Cerebellar cortex (tissue), 1 donor: ENCODE results near the gene FAM234B.
"Not testable (repeated sequence)": the region's sequence is repeated elsewhere in the genome, so short reads cannot be mapped to it uniquely, and the experiment has no call there.

Source experiments
- DNase-seq: peaks from one replicate; pipeline ENCODE4 v3.0.0-alpha.2; 2015; ENCODE audit warnings: low spot score

FAM234B gene

DNA sequence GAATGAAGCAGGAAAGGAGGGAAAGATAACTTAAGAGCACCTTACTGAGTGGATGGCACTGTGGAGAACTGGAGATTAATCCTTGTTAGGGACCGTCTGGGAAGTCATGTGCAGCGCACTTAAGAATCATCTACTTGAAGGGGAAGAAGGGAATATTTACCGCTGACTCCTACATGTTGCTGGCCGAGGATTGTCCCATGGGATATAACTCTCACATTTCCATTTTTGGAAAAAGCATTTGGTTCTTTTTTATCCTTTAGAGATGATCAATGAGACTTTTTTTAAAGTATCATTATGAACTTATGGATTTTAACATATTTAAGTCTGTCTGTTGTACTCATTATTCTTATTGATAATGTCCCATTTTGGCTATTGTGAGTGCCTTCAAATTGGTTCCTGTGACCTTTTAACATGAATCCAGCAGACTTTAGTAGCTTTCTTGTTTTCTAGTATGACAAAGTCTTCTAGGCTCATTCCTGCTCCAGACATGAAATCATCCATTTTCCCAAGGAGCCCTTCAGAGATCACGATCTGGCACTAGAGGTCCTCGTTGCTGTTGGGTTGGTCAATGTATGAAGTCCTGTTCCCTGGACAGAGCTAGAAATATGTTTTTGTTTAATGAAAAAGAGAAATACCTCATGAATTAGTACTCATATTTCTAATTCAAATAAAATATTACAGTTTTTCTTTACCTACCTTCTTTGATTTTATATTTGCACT is 20.2 kb upstream of the FAM234B start:
- DNase-seq, result peak; percentile 30

GRCh38 chr12:13024531-13024916 is 19.7 kb upstream of the FAM234B start:
- no peak for DNase-seq

GRCh38 chr12:13026286-13026685 is 17.9 kb upstream of the FAM234B start:
- no peak for DNase-seq

DNA sequence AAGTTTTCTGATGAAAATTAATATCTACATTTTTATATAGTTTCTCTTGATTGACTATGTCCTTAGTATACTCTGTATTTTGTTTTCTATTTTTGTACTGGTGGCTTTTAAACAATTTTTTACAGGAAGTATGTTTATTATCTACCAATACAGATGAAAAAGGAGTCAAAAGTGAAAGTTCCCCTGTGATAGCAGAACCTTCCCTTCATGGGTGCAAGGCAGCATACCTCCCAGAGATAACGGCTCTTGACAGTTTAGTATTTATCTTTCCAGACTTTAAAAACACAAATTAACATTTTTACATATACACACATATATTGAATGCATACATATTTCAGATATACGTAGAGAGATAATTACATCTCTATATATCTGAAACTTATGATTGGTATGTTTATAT is 17.1 kb upstream of the FAM234B start:
- DNase-seq, result no peak

GRCh38 chr12:13027508-13027907 is 16.7 kb upstream of the FAM234B start:
- DNase-seq, result no peak

- DNase-seq, result no peak
Measured at GRCh38 chr12:13028825-13029570, 15.2 kb upstream of the FAM234B start.

DNA sequence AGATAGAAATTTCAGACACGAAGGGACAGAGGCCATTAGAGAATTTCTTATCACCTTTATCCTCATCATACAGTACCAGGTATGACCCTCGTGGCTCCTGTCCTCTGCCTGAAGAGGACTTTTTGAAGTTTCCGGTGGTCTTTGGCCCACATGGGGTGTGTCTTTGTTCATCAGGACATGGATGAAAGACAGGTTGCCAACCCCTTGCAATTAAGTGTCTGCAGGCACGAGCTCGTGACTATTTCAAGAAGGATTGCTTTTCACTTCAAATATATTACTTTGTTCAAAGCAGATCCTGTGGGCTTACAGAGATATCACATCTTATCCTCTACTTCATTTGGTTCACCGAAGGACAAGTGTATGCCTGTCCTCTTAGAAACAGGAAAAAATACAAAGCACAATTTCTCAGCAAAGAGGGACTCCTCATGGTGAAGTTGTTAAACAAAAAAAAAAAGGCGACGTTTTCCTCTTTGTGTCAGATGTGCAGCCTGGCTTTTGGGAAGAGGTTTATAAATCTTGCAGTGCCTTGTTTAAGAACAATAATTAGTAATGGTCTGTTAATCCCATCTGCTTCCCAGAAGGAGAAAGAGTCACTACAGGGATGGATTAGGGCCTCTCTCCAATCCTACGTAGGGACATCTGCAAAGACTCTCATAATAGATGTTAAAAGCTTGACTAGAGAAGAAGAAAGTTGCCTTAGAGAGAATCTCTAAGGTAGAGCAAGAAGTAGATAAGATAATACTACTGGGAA is 13.5 kb upstream of the FAM234B start:
- DNase-seq, result no peak

GRCh38 chr12:13032164-13032563 is 12.0 kb upstream of the FAM234B start:
- no peak for DNase-seq

DNA sequence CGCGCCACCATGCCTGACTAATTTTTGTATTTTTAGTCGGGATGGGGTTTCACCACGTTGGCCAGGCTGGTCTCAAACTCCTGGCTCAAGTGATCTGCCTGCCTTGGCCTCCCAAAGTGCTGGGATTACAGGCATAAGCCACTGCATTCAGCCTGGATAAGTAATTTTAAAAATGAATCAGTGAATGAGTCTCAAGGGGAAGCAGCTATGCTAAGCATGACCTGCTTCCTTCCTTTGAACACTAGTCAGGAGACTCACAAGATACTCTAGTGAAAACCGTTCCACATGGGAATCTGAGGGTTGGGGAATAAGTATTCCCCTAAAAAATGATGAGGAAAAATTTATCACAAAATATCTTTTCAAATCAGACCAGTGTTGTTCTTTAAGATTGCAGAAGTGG is 10.7 kb upstream of the FAM234B start:
- DNase-seq, result no peak

GRCh38 chr12:13035335-13035734 is 8.8 kb upstream of the FAM234B start:
- DNase-seq, result not testable (repeated sequence)

DNA sequence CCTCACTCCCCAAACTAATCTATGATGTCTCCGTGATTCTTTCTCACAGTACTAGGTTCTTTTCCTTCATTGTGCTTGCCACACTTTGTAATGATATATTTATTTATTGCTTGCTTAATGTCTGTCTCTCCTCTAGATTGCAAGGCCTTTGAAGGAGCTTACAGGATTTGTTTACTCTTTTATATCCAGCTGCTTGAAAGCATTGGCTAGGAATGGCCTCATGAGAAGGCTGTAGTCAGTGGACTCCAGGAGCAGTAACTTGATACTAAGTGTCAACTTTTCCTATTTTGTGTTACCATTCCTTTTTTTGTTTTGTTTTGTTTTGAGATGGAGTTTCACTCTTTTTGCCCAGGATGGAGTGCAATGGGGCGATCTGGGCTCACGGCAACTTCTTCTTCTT is 7.3 kb upstream of the FAM234B start:
- DNase-seq, result no peak

DNA sequence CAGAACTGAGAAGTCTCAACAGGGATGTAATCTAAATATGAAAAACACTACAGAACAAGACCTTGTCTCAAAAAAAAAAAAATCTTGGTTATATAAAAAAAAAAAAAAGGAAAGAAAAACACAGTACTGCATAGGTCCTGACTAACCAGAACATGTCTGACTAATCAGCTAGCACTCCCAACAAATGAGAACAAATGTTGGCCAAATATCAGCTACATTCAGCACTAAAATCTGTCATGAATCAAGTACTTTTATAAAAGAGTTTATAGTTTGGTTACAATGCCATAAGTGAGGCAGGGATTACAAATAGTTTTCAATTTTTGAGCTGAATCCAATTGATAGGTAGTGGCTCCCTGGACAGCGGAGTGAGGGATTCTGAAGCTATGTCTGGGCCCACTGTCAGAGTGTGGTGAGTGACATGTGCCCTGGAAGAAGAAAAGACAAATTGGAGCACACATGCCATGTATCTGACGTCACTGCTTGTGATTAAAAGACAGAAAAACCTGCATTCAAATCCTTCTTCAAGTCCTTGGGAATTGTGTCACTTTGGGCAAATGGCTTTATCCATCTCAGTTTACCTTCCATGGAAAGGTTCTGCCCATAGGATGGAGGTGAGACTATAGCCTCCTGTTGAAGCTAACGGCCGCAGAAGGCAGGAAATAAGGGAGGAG is 5.6 kb upstream of the FAM234B start:
- DNase-seq, result no peak

GRCh38 chr12:13039328-13039956 is 4.7 kb upstream of the FAM234B start:
- DNase-seq, result no peak

DNA sequence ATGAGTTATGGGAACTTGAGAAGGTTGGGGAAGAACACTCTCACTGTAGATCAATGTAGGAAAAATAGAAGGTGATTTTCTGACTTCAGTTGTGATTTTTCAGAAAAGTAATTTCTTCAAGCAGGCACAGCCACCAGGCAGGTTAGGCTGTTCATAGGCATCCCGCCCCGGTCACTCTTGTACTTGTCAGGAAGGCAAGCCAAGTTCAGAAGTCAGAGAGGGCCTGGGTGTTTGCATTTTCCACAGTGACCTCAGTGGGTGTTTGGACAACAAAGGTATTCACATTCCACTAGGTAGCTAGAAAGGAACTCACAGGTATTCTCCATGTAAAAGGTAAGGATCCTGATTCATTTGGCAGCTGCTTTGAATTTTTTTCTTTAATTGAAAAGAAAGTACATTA is 3.0 kb upstream of the FAM234B start:
- no peak for DNase-seq

DNA sequence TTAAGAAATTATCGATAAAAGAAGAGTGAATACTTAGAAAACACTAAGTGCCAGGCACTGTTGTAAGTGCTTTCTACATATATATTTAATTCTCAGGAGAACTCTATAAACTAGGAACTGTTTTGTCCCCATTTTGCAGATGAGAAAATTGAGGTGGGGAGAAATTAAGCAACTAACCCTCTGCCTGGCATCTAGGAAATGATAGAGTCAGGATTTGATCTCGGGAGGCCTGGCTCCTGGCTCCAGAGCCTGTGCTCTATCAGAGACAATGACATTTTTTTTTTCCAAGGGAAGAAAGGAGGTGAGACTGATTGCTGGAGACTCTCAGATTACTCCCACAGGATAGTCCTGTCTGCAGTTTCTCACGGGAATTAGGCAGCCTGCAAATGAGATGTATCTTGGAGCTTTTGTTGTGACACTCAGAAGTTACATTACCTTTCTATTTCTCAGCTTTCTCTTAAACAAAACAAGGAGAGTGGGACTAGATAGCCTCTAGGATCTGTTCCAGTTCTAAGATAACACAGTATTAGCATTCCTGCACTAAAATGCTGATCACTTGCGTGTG is 1.4 kb upstream of the FAM234B start:
- DNase-seq, result peak; percentile 23

DNA sequence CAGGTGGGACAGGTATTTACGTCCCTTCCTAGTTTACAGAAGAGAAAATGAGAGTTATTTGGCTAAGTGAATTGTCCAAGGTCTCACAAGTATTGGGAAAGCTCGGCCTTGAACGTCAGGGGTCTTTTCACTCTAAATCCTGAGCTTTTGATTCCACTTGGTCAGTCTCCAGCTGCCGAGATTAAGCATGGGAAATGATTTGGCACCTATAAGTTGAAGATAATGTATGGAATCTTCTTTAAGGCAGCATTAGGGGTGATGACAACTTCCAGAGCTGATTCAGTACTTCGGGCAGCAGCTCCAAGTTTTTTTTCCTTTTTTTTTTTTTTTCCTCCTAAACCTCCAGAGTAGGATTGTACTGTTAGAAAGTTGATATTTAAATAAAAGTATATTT is 722 bp downstream of the FAM234B start:
- peak; percentile 36 for DNase-seq

GRCh38 chr12:13045816-13046215 is 1.6 kb downstream of the FAM234B start:
- peak; percentile 48 for DNase-seq

GRCh38 chr12:13046964-13047363 is 2.8 kb downstream of the FAM234B start:
- peak; percentile 69 for DNase-seq

- peak; percentile 50 for DNase-seq
Measured at GRCh38 chr12:13049816-13050215, 5.6 kb downstream of the FAM234B start.

- DNase-seq, result no peak
Measured at GRCh38 chr12:13052421-13052820, 8.2 kb downstream of the FAM234B start.

GRCh38 chr12:13053617-13054016 is 9.4 kb downstream of the FAM234B start:
- DNase-seq, result not testable (repeated sequence)

GRCh38 chr12:13060581-13060980 is 16.4 kb downstream of the FAM234B start:
- DNase-seq, result no peak
